H9 (cell line): ENCODE results near the gene DIO1. TPM values are rescaled to one million over a fixed set of nuclear protein-coding genes. Genes with fewer than 3 reads are reported as not detected.
A peak's percentile ranks its signal among the peaks of the same experiment; 100 is the strongest.

Experiments used
- DNase-seq: peaks from one replicate; pipeline ENCODE4 v3.0.0-alpha.2; 2017
- H2AFZ ChIP-seq: one replicate; pipeline ENCODE4 v1.6.1; 2013; ENCODE audit warnings: mild to moderate bottlenecking, low read length, control low read depth, moderate library complexity
- H2AK5ac ChIP-seq: 2 replicates; pipeline ENCODE4 v1.6.1; 2013; ENCODE audit warnings: low read length, control low read depth, mixed read lengths; ENCODE audit not compliant: insufficient read length
- H2BK120ac ChIP-seq: one replicate; pipeline ENCODE4 v1.6.1; 2013; ENCODE audit warnings: low read depth, mild to moderate bottlenecking, low read length, control low read depth, inconsistent platforms; ENCODE audit not compliant: poor library complexity, severe bottlenecking
- H2BK12ac ChIP-seq: 2 replicates; pipeline ENCODE4 v1.6.1; 2013; ENCODE audit warnings: low read length, control low read depth, mixed read lengths, low read depth; ENCODE audit not compliant: insufficient read length
- H2BK15ac ChIP-seq: 2 replicates; pipeline ENCODE4 v1.6.1; 2013; ENCODE audit warnings: low read depth, low read length, control low read depth
- H2BK20ac ChIP-seq: one replicate; pipeline ENCODE4 v1.6.1; 2013; ENCODE audit warnings: low read depth, mild to moderate bottlenecking, low read length, control low read depth, inconsistent platforms; ENCODE audit not compliant: poor library complexity, severe bottlenecking
- H2BK5ac ChIP-seq: 2 replicates; pipeline ENCODE4 v1.6.1; 2013; ENCODE audit warnings: low read length, control low read depth, mixed read lengths; ENCODE audit not compliant: insufficient read length
- H3K14ac ChIP-seq: 2 replicates; pipeline ENCODE4 v1.6.1; 2013; ENCODE audit warnings: low read length, control low read depth; ENCODE audit not compliant: insufficient read depth
- H3K18ac ChIP-seq: 2 replicates; pipeline ENCODE4 v1.6.1; 2013; ENCODE audit warnings: low read depth, mild to moderate bottlenecking, mixed read lengths, low read length, control low read depth; ENCODE audit not compliant: insufficient read length
- H3K23ac ChIP-seq: 2 replicates; pipeline ENCODE4 v1.6.1; 2013; ENCODE audit warnings: low read length, control low read depth, mixed read lengths, low read depth; ENCODE audit not compliant: insufficient read length
- H3K23me2 ChIP-seq: 2 replicates; pipeline ENCODE4 v1.6.1; 2013; ENCODE audit warnings: low read depth, mild to moderate bottlenecking, mixed read lengths, low read length, control low read depth; ENCODE audit not compliant: insufficient read length, poor library complexity, severe bottlenecking
- H3K27ac ChIP-seq: 2 replicates; pipeline ENCODE4 v1.5.1; 2013; ENCODE audit warnings: low read length, control low read depth, mixed read lengths, low read depth; ENCODE audit not compliant: insufficient read length
- H3K27me3 ChIP-seq: 2 replicates; pipeline ENCODE4 v1.6.1; 2013; ENCODE audit warnings: low read length, control low read depth, inconsistent platforms; ENCODE audit not compliant: insufficient read depth
- H3K4ac ChIP-seq: 2 replicates; pipeline ENCODE4 v1.6.1; 2013; ENCODE audit warnings: low read depth, mild to moderate bottlenecking, control low read depth, inconsistent platforms, low read length, moderate library complexity
- H3K4me1 ChIP-seq: 2 replicates; pipeline ENCODE4 v1.6.1; 2013; ENCODE audit warnings: low read length, control low read depth, inconsistent platforms; ENCODE audit not compliant: insufficient read depth
- H3K4me2 ChIP-seq: 2 replicates; pipeline ENCODE4 v1.6.1; 2013; ENCODE audit warnings: low read length, control low read depth, mixed read lengths; ENCODE audit not compliant: insufficient read length, insufficient read depth
- H3K56ac ChIP-seq: 2 replicates; pipeline ENCODE4 v1.6.1; 2013; ENCODE audit warnings: low read depth, mild to moderate bottlenecking, mixed read lengths, low read length, control low read depth; ENCODE audit not compliant: insufficient read length
- H3K79me1 ChIP-seq: 2 replicates; pipeline ENCODE4 v1.6.1; 2013; ENCODE audit warnings: low read depth, mild to moderate bottlenecking, moderate library complexity, low read length, control low read depth, inconsistent platforms; ENCODE audit not compliant: insufficient read depth, poor library complexity, severe bottlenecking
- H3K79me2 ChIP-seq: 2 replicates; pipeline ENCODE4 v1.6.1; 2013; ENCODE audit warnings: low read length, control low read depth, inconsistent platforms; ENCODE audit not compliant: insufficient read depth
- H3K9ac ChIP-seq: 2 replicates; pipeline ENCODE4 v1.6.1; 2013; ENCODE audit warnings: low read length, control low read depth, mixed read lengths; ENCODE audit not compliant: insufficient read length; ENCODE audit errors: extremely low read depth
- H3K9me3 ChIP-seq: one replicate; pipeline ENCODE4 v1.6.1; 2013; ENCODE audit warnings: low read depth, low read length, inconsistent platforms; ENCODE audit not compliant: control insufficient read depth
- H3T11ph ChIP-seq: one replicate; pipeline ENCODE4 v1.6.1; 2013; ENCODE audit warnings: mild to moderate bottlenecking, low read length, control low read depth, inconsistent platforms
- H4K20me1 ChIP-seq: one replicate; pipeline ENCODE4 v1.6.1; 2013; ENCODE audit not compliant: control insufficient read depth, insufficient read length, insufficient read depth
- H4K5ac ChIP-seq: 2 replicates; pipeline ENCODE4 v1.6.1; 2013; ENCODE audit warnings: low read depth, mild to moderate bottlenecking, mixed read lengths, low read length, control low read depth; ENCODE audit not compliant: insufficient read length
- H4K8ac ChIP-seq: replicated peaks from 2 replicates; pipeline ENCODE4 v1.6.1; 2013; ENCODE audit warnings: low read length, control low read depth, mixed read lengths, low read depth; ENCODE audit not compliant: insufficient read length
- H4K91ac ChIP-seq: 2 replicates; pipeline ENCODE4 v1.6.1; 2013; ENCODE audit warnings: low read depth, mild to moderate bottlenecking, moderate library complexity, mixed read lengths, low read length, control low read depth; ENCODE audit not compliant: insufficient read length
- H3K27ac Mint-ChIP-seq, 3 experiments: 2 replicates in 2 of 3; 3 replicates in 1 of 3; pipeline ENCODE4 v1.8.0; 2020 to 2021; ENCODE audit warnings: mixed read lengths in 3 of 3, mild to moderate bottlenecking in 1 of 3, moderate library complexity in 1 of 3
- H3K27me3 Mint-ChIP-seq: 2 replicates; pipeline ENCODE4 v1.8.0; 2021; ENCODE audit warnings: low read depth, mild to moderate bottlenecking, moderate library complexity, mixed read lengths
- H3K36me3 Mint-ChIP-seq, 3 experiments: 2 replicates in 2 of 3; 3 replicates in 1 of 3; pipeline ENCODE4 v1.8.0; 2020 to 2021; ENCODE audit warnings: low read depth in 3 of 3, mixed read lengths in 3 of 3; ENCODE audit not compliant: insufficient read depth in 1 of 3
- H3K4me1 Mint-ChIP-seq, 2 experiments: 2 replicates each; pipeline ENCODE4 v1.8.0; 2020; ENCODE audit warnings: mixed read lengths in 2 of 2
- H3K4me3 Mint-ChIP-seq, 2 experiments: 2 replicates in 1 of 2; 3 replicates in 1 of 2; pipeline ENCODE4 v1.8.0; 2020 to 2021; ENCODE audit warnings: mild to moderate bottlenecking in 2 of 2, mixed read lengths in 2 of 2, moderate library complexity in 1 of 2
- H3K9me3 Mint-ChIP-seq, 2 experiments: 2 replicates in 1 of 2; 3 replicates in 1 of 2; pipeline ENCODE4 v1.8.0; 2020; ENCODE audit warnings: mild to moderate bottlenecking in 2 of 2, mixed read lengths in 2 of 2, moderate library complexity in 1 of 2
- WGBS: extraction: QIAGEN DNeasy Blood & Tissue Kit; methylation state at CpG from one replicate; pipeline ENCODE4 v1.1.7; 2013; ENCODE audit warnings: missing lambda C conversion rate, low lambda C conversion rate, mixed read lengths; ENCODE audit not compliant: insufficient read length; ENCODE audit errors: extremely low coverage; 5-methylcytosine and 5-hydroxymethylcytosine counted together
- total RNA-seq: library from RNA; stranded (reverse); gene quantifications from 2 replicates; pipeline ENCODE4 v1.2.1, GENCODE V29; 2021
- TF ChIP-seq, protein P1 (sequence below): fragments of 200-600 bp; sonication (generic); conservative IDR thresholded peaks from 3 replicates; pipeline ENCODE4 v1.8.0; 2021; ENCODE audit warnings: antibody characterized with exemption, mild to moderate bottlenecking

Gene DIO1
- total RNA-seq, 1 experiment from 2014 or later, result not detected

DNA sequence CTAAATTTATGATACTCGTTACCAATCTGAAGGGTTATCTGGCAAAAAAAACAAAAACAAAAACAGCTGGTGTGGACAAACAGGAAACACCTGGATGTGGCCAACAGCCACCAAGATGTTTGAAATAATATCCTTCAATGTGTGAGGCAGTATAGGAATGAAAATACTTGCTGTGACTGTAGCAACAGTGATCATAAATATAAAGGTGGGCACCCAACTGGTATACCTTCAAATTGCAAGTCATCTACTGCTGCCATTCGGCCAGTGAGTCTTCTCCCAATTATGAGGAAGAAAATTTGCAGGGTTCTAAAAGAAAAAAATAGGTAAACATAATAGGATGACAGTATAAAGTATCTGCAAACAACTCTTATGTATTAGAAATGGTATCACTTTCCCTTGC is 5.3 kb upstream of the DIO1 start:
- Histone ChIP-seq H3T11ph (no peak overlapping the region), H3K14ac (no peak overlapping the region), H4K20me1 (no peaks in the 10 kb centered on the region), H2BK12ac (no peak overlapping the region), H3K9ac (no peak overlapping the region), H4K91ac (no peak overlapping the region), H3K23ac (no peak overlapping the region), H3K4me2 (no peak overlapping the region), H3K79me1 (no peaks in the 10 kb centered on the region), H3K79me2 (no peaks in the 10 kb centered on the region), H2AFZ (no peak overlapping the region), H3K23me2 (no peaks in the 10 kb centered on the region), H2BK120ac (no peak overlapping the region), H2BK5ac (no peak overlapping the region), H3K4me1 (no peaks in the 10 kb centered on the region; the same call in 1 of the 2 replicates), H3K4ac (no peak overlapping the region), H3K9me3 (no peaks in the 10 kb centered on the region), H3K56ac (no peak overlapping the region), H3K27ac (no peak overlapping the region), H3K27me3 (no peaks in the 10 kb centered on the region), H2BK15ac (no peak overlapping the region), H3K18ac (no peak overlapping the region), H4K5ac (no peak overlapping the region), H2AK5ac (no peak overlapping the region), H2BK20ac (no peak overlapping the region), H4K8ac (no peak overlapping the region)
- Mint-ChIP-seq H3K4me1 (peaks cover 8 to 15% of the 10 kb centered on the region in 2 experiments), H3K27ac (no peak overlapping the region), H3K9me3 (no peaks in the 10 kb centered on the region), H3K36me3 (peaks cover 0 to 17% (median 4%) of the 10 kb centered on the region in 3 experiments; a peak in 3 of 7 replicates), H3K27me3 (peaks cover 3% of the 10 kb centered on the region; the same call in 1 of the 2 replicates), H3K4me3 (peak overlapping the region; percentile 93 to 95)
- DNase-seq, result no peak
- TF ChIP-seq, protein P1, sequence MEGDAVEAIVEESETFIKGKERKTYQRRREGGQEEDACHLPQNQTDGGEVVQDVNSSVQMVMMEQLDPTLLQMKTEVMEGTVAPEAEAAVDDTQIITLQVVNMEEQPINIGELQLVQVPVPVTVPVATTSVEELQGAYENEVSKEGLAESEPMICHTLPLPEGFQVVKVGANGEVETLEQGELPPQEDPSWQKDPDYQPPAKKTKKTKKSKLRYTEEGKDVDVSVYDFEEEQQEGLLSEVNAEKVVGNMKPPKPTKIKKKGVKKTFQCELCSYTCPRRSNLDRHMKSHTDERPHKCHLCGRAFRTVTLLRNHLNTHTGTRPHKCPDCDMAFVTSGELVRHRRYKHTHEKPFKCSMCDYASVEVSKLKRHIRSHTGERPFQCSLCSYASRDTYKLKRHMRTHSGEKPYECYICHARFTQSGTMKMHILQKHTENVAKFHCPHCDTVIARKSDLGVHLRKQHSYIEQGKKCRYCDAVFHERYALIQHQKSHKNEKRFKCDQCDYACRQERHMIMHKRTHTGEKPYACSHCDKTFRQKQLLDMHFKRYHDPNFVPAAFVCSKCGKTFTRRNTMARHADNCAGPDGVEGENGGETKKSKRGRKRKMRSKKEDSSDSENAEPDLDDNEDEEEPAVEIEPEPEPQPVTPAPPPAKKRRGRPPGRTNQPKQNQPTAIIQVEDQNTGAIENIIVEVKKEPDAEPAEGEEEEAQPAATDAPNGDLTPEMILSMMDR, result no peak
- no CpG with 5 or more reads among the region's 2 CpGs for WGBS
